NB4 (cell line): ENCODE measurements around the gene KCTD16.

Source experiments
- MAX ChIP-seq: IDR thresholded peaks from 2 replicates; pipeline ENCODE4 v1.6.1; 2011; ENCODE audit warnings: low read depth, low read length
- TF ChIP-seq, protein P1 (sequence below): IDR thresholded peaks from one replicate; pipeline ENCODE4 v1.5.1; 2012; ENCODE audit warnings: low read depth, low read length

- no peak for TF ChIP-seq MAX
- TF ChIP-seq, protein P1, sequence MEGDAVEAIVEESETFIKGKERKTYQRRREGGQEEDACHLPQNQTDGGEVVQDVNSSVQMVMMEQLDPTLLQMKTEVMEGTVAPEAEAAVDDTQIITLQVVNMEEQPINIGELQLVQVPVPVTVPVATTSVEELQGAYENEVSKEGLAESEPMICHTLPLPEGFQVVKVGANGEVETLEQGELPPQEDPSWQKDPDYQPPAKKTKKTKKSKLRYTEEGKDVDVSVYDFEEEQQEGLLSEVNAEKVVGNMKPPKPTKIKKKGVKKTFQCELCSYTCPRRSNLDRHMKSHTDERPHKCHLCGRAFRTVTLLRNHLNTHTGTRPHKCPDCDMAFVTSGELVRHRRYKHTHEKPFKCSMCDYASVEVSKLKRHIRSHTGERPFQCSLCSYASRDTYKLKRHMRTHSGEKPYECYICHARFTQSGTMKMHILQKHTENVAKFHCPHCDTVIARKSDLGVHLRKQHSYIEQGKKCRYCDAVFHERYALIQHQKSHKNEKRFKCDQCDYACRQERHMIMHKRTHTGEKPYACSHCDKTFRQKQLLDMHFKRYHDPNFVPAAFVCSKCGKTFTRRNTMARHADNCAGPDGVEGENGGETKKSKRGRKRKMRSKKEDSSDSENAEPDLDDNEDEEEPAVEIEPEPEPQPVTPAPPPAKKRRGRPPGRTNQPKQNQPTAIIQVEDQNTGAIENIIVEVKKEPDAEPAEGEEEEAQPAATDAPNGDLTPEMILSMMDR = no peak
These were observed 44.0 kb upstream of the KCTD16 start for GRCh38 chr5:144126707-144127106.
